GM18873 (cell line): ENCODE data around the gene UNC119B.
"Not testable (repeated sequence)": the region's sequence is repeated elsewhere in the genome, so short reads cannot be mapped to it uniquely, and the experiment has no call there.

Source experiments
- ATAC-seq: cut with Tn5 transposase; IDR thresholded peaks from one replicate; pipeline ENCODE4 v1.9.1; 2021; ENCODE audit warnings: mild to moderate bottlenecking, moderate library complexity, moderate number of reproducible peaks; ENCODE audit not compliant: unreplicated experiment, low FRiP score

UNC119B gene

GRCh38 chr12:120718055-120718454 lies 7.8 kb downstream of the UNC119B start:
- ATAC-seq = no peak

- ATAC-seq = no peak
These were observed 8.8 kb downstream of the UNC119B start for GRCh38 chr12:120719072-120719471.

- no peak for ATAC-seq
These were observed 9.4 kb downstream of the UNC119B start for GRCh38 chr12:120719496-120720233.

GRCh38 chr12:120720234-120720986 lies 10.2 kb downstream of the UNC119B start:
- ATAC-seq = no peak

GRCh38 chr12:120720987-120721801 lies 10.9 kb downstream of the UNC119B start:
- ATAC-seq = no peak

- no peak for ATAC-seq
These were observed 11.6 kb downstream of the UNC119B start for GRCh38 chr12:120721866-120722265.

- no peak for ATAC-seq
These were observed 12.5 kb downstream of the UNC119B start for GRCh38 chr12:120722784-120723183.

- no peak for ATAC-seq
These were observed 14.5 kb downstream of the UNC119B start for GRCh38 chr12:120724720-120725119.

GRCh38 chr12:120725151-120725658 lies 14.9 kb downstream of the UNC119B start:
- ATAC-seq = no peak

GRCh38 chr12:120725659-120726509 lies 15.6 kb downstream of the UNC119B start, which contains the start of gene ACADS:
Gene ACADS (plus strand): TSS chr12:120725826. CDS start chr12:120725886, 60 bp downstream.
- ATAC-seq = peak; percentile 74

- ATAC-seq = no peak
These were observed 16.2 kb downstream of the UNC119B start for GRCh38 chr12:120726510-120726793.

GRCh38 chr12:120726961-120727360 lies 16.7 kb downstream of the UNC119B start:
- no peak for ATAC-seq

GRCh38 chr12:120732198-120732597 lies 21.9 kb downstream of the UNC119B start:
- ATAC-seq = not testable (repeated sequence)

- no peak for ATAC-seq
These were observed 23.3 kb downstream of the UNC119B start for GRCh38 chr12:120733574-120733973.

GRCh38 chr12:120734210-120734609 lies 24.0 kb downstream of the UNC119B start:
- ATAC-seq = no peak

- no peak for ATAC-seq
These were observed 24.9 kb downstream of the UNC119B start for GRCh38 chr12:120735181-120735580.

GRCh38 chr12:120736404-120737331 lies 26.4 kb downstream of the UNC119B start:
- no peak for ATAC-seq

- ATAC-seq = no peak
These were observed 27.4 kb downstream of the UNC119B start for GRCh38 chr12:120737557-120738251.
